IPS-NIHi7 (cell line): ENCODE data around the gene CMSS1.
"Not testable (repeated sequence)": the region's sequence is repeated elsewhere in the genome, so short reads cannot be mapped to it uniquely, and the experiment has no call there.

Experiments used
- DNase-seq: peaks from one replicate; pipeline ENCODE4 v3.0.0; 2012; ENCODE audit warnings: mixed read lengths; ENCODE audit errors: extremely low spot score

Gene CMSS1

DNA sequence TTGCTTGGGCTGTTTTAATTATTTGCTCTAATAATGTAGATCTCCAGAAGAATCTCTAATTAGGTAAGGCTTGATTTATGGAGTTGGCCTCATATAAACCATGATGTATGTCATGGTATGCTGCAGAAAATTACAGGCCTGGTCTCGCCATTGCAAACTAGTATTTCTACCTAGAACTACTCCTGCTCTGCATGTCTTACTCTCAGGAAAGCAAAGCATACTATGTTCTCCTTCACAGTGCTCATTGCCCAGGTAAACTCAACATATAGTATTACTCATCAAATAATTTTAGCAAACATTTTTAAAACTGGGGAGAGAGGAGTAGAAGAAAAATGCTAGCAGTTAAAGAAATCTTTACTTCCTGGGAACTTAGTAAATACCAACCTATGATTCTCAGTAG, 205.9 kb downstream of the CMSS1 start:
- no peak for DNase-seq

DNA sequence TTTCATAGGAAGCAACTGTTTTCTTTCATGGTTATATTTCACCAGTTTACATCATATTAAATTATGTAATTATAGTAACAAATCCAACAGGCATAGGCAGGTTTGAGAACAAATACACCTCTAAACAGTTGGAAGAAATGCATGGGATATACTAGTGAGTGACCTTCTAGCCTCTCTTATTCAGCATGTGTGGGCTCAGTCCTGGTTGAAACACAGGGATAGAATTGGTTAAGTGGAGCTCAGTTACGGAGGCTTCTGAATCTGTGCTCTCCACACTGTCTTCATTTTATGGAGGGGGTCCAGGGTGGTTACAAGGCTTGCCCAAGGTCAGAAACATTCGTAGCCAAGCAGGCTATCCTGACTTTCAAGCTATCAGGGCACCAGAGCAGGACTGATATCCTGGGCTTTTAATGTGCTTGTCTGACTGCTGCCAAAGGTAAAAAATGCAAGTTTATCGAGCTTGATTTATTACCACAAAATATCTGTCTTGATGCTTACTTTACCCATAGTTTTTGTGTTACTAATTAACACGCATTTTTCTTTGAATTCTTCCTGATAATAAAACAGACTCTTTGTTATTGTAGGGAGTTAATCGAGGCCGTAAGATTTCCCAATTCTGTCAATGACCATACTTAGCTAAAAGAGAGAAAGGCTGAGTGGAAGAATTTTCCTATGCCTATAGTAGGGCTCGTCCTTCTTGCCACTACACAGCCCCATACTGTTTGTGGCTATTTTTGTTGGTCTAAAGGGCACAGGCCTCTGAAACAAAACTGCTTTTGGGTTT, 207.1 kb downstream of the CMSS1 start:
- no peak for DNase-seq

DNA sequence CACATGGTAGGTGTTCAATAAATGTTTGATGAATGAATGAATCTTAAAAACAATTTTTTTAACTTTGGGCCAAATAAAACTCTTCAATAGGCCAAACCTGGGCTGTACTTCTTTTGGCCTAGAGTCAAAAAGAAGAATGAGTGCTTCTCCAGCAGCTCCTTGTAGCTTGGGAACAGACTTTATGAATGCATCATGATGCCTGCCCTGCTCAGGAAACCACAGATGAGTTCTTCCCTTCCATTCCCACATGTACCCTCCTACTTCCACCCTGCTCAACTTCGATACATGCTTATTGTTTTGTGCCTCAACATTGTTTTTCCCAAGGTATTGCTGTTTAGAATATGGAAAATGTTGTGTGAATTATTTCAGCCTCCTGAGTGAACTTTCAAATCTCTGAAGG, 209.7 kb downstream of the CMSS1 start:
- DNase-seq, result no peak

DNA sequence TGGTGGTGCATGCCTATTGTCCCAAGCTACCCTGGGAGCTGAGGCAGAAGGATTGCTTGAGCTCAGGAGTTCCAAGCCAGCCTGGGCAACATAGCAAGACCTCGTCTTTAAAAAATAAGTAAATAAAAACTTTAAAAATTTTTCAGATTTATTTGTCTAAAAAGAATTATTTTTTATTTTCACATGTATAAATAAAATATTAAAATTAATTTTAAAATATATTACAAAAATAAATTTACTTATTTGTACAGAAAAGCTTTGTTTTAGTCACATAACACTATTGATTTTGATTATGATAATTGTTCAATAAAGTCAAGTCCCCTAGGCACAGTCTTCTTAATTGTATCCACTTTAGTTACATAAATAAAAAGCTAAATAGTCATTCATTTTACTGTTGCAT, 211.4 kb downstream of the CMSS1 start:
- no peak for DNase-seq

DNA sequence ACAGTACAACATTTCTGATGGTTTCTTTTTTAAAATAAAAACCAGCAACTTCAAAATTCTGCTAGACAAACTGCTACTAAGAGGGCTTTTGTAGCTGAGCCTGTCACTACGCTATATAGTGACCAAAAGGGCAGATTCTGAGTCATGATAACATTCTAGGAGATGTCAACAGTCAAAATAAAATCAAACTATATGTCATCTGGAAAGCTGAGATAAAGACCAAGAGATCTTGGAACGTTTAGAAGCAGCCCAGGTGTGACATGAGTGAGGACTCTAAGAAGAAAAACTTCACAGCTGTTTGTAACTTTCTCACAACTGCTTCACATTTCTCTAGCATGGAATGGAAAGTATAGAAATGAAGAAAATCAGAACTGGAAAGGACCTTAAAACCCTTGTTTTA, 212.0 kb downstream of the CMSS1 start:
- no peak for DNase-seq

DNA sequence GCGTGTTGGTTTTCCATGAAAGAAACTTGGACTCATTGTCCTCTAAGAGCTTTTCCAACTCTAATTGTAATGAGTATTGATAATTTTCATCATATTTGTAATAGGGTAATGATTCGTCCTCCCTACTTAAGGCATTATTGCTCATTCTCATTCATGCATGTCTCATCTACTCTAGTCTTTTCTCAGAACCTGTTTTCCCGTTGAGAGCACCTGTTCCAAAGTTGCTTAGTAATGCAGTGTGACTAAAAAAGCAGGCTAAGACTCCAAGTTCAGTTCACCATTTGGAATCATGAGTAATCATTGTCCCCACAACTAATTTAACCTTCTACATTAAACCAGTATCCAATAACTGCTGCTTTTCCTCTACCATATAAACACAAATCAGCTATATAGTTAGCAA, 212.7 kb downstream of the CMSS1 start:
- DNase-seq, result no peak

DNA sequence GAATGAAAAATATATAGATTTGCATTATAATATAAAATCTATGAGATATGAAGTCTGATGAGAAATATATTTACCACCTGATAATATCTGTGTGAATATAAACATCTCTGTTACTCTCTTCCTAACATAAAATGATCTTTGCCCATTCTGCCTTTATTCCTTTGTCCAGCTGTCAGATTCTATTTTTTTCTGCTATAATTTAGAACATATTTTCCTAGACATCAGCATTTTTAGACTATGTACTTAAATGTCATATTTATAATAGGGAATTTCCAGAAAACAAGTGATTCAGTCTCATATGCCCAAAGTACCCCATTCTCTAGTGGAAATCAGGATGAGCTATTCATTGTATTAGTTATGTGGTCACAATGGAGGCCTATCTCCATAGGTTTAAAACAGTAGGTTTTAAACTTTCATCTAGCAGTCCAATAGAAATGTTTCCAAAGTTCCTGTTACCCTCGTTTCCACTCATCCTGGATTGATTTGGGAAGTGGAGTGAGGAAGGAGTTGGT, 213.3 kb downstream of the CMSS1 start:
- DNase-seq, result no peak

DNA sequence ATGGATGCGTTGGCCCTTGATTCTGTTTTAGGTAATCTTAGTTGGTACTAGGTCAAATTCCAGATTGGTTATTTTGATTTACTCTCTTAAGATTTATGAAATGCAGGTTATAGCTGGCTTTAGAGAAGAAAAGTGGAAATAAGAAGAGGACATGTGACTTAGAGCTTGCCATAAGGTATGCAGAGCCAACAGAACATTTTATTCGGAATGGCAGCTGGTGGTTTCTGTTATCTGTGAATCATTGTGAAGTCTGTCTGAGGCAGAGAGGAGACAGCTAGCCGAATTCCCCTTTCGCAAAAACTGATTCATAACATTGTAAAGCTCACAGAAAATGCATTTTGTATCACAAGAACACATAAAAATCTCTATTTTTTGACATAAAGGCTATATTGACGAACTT, 214.6 kb downstream of the CMSS1 start:
- no peak for DNase-seq

DNA sequence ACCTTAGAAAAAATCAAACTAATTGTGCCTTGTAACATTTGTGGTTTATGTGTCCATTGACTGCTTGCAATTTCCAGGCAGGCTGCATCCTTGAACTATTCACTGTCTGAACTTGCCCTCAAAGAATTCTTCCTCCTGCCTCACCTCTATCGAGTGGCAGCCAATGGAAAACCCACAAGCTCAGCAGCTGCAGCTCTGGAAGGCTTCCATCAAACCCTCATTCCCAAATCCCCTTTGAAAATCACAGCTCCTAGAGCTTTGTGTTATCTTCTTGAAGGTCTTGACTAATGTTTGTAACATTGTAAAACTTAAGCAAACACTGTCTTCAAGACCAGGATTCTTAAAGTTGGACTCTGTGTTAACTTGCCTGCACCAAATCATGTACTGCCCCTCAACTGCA, 215.5 kb downstream of the CMSS1 start:
- no peak for DNase-seq

DNA sequence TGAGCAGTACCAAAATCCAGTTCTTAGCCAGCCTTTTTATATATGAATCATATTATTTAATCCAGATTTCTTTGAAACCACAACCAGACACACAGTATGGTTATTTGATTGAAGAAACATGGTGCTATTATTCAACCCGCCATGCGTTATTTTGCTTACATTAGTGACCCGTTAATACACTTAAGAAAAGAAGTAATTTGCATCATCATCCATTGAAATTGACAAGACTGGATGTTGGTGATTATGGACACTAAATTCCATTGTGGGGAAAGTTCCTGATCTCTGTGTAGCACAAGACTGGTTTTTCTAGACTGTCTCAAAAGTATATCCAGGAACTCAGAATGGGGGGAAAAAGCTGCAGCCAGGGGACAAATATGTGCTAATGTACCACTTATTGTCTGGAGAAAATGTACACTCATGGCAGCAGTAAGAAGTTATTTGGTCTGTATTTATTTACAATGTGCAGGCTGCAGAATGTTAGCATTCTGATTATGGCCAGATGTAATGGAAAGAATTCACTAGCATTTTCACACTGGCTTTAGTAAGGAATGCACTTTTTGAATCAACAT, 216.3 kb downstream of the CMSS1 start:
- DNase-seq, result no peak

DNA sequence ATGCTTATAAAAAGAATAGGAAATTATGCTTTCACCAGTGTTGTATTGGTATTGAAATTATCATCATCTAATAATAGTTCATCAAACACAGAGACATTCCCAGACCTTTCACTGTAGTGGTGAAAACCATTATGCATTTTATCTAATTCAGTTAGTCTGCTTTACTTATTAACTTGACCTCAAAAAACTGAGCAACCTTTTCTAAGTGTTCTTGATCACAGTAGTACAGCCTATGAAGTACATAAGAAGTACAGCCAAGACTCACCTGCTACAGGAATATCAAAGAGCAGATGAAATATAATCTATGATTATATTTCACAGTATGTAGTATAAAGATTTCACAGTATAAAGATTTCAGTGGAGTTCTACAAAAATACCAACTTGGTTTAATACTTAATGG, 221.4 kb downstream of the CMSS1 start:
- no peak for DNase-seq

DNA sequence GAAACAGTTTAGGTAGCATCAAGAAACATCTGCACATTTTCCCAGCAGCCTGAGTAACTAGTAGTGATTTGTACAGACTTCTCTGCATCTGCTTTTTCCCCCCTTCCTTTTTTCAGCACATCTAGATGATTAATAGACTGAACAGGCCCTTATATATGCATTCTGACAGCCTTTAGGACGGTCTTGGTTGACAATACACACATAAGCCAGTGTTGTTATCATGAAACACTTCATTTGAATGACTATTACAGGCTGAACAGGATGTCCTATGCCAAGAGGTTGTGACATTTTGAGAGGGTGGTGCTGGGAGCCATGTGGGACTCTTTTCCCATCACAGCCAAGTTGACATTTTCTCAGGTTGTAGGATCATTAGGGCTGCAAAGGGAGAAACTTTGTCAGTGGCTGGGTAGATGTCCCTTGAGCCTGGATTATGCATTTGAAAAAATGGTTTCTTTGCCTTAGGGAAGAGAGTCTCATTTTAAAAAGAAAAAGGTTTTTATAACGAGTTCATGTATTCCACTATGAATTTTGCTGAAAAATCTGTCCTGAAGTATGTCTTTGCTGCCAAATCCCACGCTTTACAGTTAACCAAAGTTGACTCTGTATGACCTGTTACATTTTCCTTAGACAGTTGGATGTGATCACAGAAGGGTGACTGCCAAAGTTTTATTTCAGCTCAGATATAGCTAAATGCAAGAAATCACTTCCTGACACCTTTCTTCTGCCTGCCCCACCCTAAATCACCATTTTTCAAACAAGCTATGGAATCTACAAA, 223.0 kb downstream of the CMSS1 start:
- DNase-seq, result no peak

DNA sequence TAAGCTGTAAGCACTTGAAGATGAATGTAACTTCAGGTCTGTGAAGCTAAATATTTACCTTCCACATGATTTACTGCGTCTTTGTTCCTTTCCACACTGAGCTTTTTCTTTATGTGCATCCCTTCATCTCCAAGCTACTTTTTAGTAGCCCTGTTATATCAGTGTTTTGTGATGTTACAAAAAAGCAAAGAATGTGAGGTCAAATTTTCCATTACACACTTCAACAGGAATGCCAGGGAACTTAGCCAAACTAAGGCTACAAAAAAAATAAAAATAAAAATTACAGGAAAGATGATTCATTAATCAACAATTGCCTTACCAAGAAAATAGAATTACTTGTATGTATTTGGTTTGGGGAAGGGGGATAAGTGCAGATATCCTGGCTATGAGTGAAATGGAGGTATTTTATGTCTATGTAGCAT, 223.7 kb downstream of the CMSS1 start:
- DNase-seq, result no peak

DNA sequence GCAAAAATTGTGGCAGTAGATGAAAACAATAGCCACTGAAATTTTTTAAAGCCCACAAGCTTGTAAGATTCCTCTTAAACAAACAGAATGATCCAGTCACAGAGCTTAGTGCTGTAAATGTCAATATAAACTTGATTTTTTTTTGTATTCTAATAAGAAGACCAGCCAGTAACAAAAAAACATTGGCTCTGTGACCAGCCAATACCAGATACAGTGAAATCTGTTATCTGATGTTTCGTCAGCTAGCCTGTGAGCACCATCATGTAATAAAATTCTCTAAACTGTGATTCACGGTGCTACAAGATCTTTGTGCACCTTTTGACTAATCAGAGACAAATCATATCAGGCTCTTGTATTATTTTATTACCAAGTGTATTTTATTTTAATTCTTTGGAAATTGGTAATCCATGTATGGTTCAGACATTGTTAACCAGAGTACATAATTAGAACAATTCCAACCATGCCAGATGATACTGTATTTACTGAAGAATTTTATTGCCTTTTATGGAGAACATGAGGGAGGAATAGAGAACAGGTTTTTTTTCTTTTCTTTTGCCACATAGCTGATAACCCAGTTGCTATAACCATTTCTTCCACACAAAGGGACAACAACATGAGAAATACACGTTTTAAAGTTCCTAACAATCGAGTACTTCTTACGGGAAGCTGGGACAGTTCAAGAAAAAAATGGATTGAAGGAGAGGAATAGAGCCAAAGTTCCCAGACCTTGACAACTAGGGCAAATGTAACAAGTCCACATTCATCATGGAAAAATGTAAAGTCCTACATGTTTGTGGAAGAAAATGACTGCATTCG, 224.7 kb downstream of the CMSS1 start:
- DNase-seq, result no peak

DNA sequence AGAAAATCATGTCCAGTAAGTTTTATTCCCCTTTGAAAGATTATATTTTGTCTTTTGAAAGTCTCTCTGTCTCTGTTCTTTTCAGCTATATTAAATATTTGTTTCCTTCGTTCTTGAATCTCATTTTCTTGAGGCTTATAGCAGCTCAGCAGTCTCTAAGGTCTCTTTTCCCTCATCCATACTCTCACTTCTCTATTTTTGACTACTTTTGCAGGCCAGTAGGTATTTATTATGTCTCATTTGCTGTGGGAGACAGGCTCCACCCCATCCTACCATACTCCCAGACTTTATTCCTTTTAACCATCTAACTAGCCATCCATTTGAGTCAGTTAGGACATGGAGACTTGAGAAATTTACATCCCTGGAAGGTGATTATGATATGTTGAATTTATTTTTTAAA, 225.6 kb downstream of the CMSS1 start:
- DNase-seq, result no peak

DNA sequence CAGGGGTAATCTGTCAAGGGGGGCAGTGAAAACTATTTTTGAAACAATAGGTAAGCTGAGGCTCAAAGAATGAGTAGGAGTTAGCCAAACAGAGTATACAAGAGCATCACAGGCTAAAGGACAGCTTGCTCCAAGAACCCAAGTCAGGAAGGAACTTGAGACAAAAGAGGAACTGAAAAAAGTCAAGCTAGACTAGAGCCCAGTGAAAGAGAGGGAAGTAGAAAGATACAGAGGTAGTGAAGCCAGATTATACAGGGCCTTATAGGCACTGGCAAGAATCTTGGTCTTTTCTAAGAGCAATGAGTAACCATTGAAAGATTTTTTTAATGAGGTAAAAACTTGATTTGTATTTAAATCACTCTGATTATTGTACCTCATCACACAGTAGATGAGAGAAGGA, 226.7 kb downstream of the CMSS1 start:
- DNase-seq, result no peak

DNA sequence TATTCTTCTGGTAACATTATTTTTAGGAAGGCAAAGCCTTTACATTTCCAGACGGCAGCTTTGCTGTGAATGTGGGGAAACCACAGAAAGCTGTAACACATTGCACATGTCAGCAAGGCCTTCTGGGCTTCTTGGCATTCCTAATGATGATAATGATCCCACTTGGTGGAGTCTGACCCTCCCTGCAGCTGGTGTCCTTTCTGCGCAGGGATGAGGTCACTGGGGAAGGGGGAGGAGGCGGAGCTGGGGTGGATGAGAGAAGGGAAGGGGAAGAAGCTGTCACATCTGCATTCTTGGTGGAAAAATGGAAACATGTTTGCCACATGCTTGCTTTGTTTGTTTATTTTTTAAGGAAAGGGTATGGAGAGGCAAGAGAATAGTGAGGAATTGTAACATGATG, 228.0 kb downstream of the CMSS1 start:
- peak; percentile 44 for DNase-seq

DNA sequence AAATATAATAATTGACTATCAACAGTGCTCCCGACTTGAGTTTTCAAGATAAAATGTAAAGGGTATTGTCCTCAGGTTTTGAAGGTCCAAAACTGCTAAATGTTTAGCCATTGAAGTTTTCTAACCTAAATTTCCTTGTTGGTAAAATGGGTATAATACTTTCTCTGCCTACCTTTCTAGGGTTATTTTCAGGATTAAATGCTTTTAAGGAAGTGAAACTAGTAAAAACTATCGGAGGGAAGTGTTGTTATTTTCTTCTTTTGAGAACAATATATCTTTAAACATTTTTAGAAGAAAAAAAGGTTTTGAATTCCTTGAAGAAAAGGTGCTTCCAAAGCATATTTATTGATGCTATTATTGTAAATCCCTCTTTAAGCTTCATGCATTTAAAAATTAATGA, 229.3 kb downstream of the CMSS1 start:
- DNase-seq, result no peak

DNA sequence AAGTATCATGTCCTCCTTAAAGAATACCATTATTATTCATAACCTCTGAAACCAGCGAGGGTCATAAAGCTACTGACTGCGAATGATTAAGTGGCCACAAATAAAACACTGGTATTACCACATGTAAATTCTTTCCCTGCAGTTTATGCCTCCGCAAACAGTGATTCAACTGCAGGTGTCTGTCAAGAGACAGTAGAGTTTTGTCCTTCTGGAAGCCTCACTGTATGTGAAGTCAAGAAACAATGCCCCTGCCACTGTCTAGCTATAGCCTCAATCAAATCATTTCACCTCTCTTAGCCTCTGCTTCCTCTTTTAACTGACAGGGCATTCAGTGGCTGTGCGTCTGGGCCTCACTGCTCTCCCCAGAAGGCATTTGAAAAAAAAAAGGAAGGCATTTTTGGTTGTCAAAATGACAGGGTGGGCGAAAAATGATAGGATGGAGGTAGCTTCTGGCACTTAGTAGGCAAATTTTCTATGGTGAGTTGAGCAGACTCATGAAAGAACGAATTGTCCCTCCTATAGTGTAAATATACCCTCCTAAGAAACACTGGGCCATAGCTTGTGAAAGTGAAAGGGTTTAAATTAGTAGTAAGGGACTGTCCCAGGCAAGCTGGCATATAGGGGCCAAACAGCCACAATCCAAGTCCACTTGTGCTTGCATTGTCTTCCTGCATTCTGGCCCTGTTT, 229.9 kb downstream of the CMSS1 start:
- no peak for DNase-seq

DNA sequence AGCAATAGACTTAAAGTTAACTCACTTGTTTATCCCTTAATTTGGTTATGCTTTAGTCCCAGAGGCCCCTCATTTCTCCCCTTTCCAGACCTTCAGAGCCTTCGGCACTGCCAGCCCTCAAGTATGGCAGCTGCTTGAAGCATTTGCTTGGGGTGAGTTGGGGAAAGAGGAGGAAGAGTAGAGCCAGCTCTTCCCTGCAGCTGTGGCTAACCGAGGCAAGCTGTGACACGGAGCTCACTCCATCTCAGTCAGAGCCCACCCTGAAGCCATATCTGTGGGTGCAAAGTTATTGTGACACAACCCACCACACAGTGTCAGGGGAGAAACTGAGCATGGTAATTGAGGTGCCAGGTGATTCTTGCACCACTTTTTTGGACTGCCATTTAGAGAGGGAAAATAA, 230.6 kb downstream of the CMSS1 start:
- DNase-seq, result no peak

DNA sequence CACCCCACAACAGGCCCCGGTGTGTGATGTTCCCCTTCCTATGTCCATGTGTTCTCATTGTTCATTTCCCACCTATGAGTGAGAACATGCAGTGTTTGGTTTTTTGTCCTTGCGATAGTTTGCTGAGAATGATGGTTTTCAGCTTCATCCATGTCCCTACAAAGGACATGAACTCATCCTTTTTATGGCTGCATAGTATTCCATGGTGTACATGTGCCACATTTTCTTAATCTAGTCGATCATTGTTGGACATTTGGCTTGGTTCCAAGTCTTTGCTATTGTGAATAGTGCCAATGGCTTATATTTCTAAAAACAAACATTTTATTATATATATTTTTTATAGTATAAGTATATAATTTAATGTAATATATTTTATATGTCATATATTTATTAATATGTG, 233.9 kb downstream of the CMSS1 start:
- not testable (repeated sequence) for DNase-seq
